MM.1S (cell line): Measurements from ENCODE around the gene APH1B.

ENCODE experiments used
- EZH2 ChIP-seq: fragments of 300-600 bp; sonication (generic); optimal IDR thresholded peaks from 2 replicates; pipeline ENCODE3; 2017; ENCODE audit warnings: low read depth, mild to moderate bottlenecking, antibody characterized with exemption, low read length, mixed read lengths
- EZH2phosphoT487 ChIP-seq: fragments of 300-600 bp; sonication (generic); IDR thresholded peaks from 2 replicates; pipeline ENCODE4 v1.6.1; 2018; ENCODE audit warnings: antibody characterized with exemption, low read length
- TF ChIP-seq, protein P1 (sequence below): fragments of 300-600 bp; sonication (generic); IDR thresholded peaks from 2 replicates; pipeline ENCODE4 v1.5.1; 2016; ENCODE audit warnings: antibody characterized with exemption, low read length, mixed read lengths

DNA sequence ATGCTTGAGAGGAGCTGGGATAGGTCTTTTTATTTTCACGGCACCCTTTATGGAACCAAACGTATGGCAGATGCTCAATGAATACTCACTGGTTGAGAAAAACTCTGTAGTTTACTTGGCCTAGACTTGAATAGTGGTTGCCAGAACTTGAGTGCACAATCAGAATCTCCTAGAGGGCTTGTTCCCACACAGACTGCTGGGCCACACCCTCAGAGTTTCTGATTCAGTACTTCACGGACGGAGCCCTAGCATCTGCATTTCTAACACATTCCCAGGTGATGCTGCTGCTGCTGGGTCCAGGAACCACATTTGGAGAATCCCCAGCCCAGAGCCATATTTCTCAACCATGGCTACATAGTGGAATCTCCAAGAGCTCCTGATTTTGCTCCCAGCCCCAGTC is 79.7 kb downstream of the APH1B start:
- TF ChIP-seq EZH2 (no peak), EZH2phosphoT487 (no peak)
- TF ChIP-seq, protein P1, sequence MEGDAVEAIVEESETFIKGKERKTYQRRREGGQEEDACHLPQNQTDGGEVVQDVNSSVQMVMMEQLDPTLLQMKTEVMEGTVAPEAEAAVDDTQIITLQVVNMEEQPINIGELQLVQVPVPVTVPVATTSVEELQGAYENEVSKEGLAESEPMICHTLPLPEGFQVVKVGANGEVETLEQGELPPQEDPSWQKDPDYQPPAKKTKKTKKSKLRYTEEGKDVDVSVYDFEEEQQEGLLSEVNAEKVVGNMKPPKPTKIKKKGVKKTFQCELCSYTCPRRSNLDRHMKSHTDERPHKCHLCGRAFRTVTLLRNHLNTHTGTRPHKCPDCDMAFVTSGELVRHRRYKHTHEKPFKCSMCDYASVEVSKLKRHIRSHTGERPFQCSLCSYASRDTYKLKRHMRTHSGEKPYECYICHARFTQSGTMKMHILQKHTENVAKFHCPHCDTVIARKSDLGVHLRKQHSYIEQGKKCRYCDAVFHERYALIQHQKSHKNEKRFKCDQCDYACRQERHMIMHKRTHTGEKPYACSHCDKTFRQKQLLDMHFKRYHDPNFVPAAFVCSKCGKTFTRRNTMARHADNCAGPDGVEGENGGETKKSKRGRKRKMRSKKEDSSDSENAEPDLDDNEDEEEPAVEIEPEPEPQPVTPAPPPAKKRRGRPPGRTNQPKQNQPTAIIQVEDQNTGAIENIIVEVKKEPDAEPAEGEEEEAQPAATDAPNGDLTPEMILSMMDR, result no peak
